ENCODE results near the gene HIVEP3.

The HIVEP3 gene

GRCh38 chr1:41783189-41783639 lies 135.5 kb downstream of the HIVEP3 start:
- no peak overlapping the region for H3K27ac ChIP-seq
- no peaks in the 10 kb centered on the region for H3K9me3 ChIP-seq
- H3K36me3 ChIP-seq, result no peaks in the 10 kb centered on the region
- H3K4me3 ChIP-seq, result no peak overlapping the region
- no peak for DNase-seq
- intact Hi-C loops (cut with DNase I; ENCODE audit: low total_unique reads), result no loop called here
- no peak for TF ChIP-seq CTCF (IDR thresholded peaks at IDR 0.05)
- no peaks in the 10 kb centered on the region for H3K27me3 ChIP-seq
- H3K4me1 ChIP-seq, result peaks cover 0 to 6% (median 0%) of the 10 kb centered on the region in 4 donors

DNA sequence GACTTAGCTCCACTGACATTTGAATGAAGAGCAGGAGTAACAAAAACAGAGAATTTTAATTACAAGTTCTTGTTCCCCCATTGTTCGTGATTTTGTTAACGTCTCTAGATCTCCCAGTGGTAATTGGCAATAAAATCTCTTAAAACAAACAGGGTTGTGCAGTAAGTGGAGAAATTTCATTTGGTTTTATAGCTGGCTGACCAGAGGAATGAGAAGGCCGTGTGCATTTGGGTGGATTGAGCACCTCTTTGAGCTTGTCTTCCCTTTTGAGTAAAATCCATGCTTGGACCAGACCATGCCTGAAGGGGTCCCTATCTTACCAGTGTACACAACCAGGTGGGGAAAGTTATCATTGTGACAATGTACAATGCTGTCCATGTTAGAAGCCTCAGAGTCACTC lies 137.8 kb downstream of the HIVEP3 start:
- TF ChIP-seq CTCF (IDR thresholded peaks at IDR 0.05), result no peak
- DNase-seq, result no peak
- Histone ChIP-seq H3K4me1 (peaks cover 0 to 6% (median 0%) of the 10 kb centered on the region in 4 donors), H3K27ac (no peak overlapping the region), H3K27me3 (no peaks in the 10 kb centered on the region), H3K36me3 (no peaks in the 10 kb centered on the region), H3K9me3 (no peaks in the 10 kb centered on the region), H3K4me3 (no peak overlapping the region)
- intact Hi-C loops (cut with DNase I; ENCODE audit: low total_unique reads), result no loop called here

DNA sequence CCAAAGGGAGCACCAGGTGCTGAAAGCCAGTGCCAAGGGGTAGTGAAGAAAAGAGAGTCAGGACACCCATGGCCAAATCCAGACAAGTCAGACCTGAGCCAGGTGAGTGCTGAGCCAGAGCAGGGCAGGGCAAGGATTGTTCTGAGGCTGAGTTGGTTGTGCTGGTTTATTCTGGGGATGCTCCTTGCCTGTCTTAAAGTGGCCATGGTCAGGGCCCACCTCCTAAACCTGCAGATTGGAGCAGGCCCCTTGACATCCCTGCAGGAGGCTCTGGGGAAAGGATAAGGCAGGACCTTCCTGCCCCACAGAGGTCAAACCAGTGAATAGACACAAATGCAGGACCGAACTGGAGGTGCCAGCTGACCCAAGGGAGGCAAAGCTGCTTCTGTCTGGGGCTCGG lies 138.4 kb downstream of the HIVEP3 start:
- no peak overlapping the region for H3K27ac ChIP-seq
- no peak overlapping the region for H3K4me3 ChIP-seq
- peaks cover 0 to 6% (median 0%) of the 10 kb centered on the region in 4 donors for H3K4me1 ChIP-seq
- TF ChIP-seq CTCF (IDR thresholded peaks at IDR 0.05), result no peak
- no peaks in the 10 kb centered on the region for H3K9me3 ChIP-seq
- intact Hi-C loops (cut with DNase I; ENCODE audit: low total_unique reads), result no loop called here
- no peak for DNase-seq
- no peaks in the 10 kb centered on the region for H3K27me3 ChIP-seq
- H3K36me3 ChIP-seq, result no peaks in the 10 kb centered on the region

DNA sequence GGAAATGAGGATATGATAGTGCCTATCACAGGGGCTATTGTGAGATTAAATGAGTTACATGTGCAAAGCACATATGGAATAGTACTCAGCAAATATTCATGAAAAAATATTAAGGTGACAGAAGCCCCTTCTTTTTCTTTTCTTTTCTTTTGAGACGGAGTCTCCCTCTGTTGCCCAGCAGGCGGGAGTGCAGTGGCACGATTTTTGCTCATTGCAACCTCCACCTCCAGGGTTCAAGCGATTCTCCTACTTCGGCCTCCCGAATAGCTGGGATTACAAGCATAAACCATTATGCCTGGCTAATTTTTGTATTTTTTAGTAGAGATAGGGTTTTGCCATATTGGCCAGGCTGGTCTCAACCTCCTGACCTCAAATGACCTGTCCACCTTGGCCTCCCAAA lies 139.4 kb downstream of the HIVEP3 start:
- intact Hi-C loops (cut with DNase I; ENCODE audit: low total_unique reads), result no loop called here
- Histone ChIP-seq H3K4me1 (peaks cover 0 to 6% (median 0%) of the 10 kb centered on the region in 4 donors), H3K36me3 (no peaks in the 10 kb centered on the region), H3K27me3 (no peaks in the 10 kb centered on the region), H3K4me3 (no peak overlapping the region), H3K9me3 (no peaks in the 10 kb centered on the region), H3K27ac (no peak overlapping the region)
- no peak for DNase-seq
- no peak for TF ChIP-seq CTCF (IDR thresholded peaks at IDR 0.05)

DNA sequence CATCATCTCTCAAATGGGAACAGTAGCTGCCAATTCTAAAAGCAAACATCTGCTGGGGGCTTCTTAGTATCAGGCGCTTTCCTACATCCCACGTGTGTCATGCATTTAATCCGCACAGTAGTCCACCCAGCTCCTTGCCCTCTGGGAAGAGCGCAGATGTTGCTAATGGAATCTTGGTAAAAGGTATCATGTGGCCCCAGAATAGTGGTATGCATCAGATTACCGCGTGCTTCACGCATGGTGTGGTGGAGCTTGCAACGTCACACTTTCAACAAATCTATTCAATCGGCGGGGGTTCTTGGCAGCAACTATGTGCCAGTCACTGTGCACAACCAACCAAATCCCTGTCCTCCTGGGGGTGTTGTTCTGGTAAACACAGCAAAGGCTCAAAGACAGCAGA lies 141.0 kb downstream of the HIVEP3 start:
- TF ChIP-seq CTCF (IDR thresholded peaks at IDR 0.05), result no peak
- H3K4me1 ChIP-seq, result peaks cover 0 to 11% (median 4%) of the 10 kb centered on the region in 4 donors
- intact Hi-C loops (cut with DNase I; ENCODE audit: low total_unique reads), result no loop called here

GRCh38 chr1:41776891-41777441 lies 141.8 kb downstream of the HIVEP3 start:
- intact Hi-C loops (cut with DNase I; ENCODE audit: low total_unique reads), result no loop called here
- Histone ChIP-seq H3K27ac (no peak overlapping the region), H3K36me3 (no peaks in the 10 kb centered on the region), H3K4me1 (peaks cover 0 to 18% (median 4%) of the 10 kb centered on the region in 4 donors), H3K27me3 (no peaks in the 10 kb centered on the region), H3K4me3 (no peak overlapping the region), H3K9me3 (no peaks in the 10 kb centered on the region)
- DNase-seq, result peak in 1 of 2 donors; percentile 53
- TF ChIP-seq CTCF (IDR thresholded peaks at IDR 0.05), result no peak

More for the DNA sequence above, 141.0 kb downstream of the HIVEP3 start:
- Histone ChIP-seq H3K36me3 (no peaks in the 10 kb centered on the region), H3K27ac (no peak overlapping the region), H3K27me3 (no peaks in the 10 kb centered on the region), H3K9me3 (no peaks in the 10 kb centered on the region), H3K4me3 (no peak overlapping the region)
- DNase-seq, result no peak

Data from tibial artery (tissue), 4 donors.